ENCODE data around the gene RAB9B.
"Not testable (repeated sequence)": the region's sequence is repeated elsewhere in the genome, so short reads cannot be mapped to it uniquely, and the experiment has no call there.

The RAB9B gene

DNA sequence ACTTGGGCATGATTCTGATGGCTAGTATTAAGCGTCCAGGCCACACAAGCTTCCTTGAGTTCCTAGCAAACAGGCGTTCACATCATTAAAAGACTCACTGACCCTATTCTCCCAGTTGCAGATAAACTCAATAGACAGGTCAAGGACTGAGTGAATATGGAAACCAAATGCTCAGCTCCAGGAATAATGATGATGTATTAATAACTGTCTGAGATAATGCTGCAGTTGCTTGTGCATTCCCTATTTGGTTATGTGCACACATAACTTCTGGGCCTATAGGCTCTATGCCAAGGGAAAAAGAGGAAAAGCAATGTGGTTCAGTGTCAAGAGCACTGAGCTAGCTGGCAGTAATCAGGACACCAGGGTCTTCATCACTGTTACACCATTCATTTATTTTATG is 3.5 kb downstream of the RAB9B start:
- Mint-ChIP-seq H3K9me3 (no peaks in the 10 kb centered on the region), H3K27me3 (peaks cover 11% of the 10 kb centered on the region), H3K36me3 (ENCODE audit: low read depth) (no peaks in the 10 kb centered on the region), H3K27ac (no peak overlapping the region), H3K4me1 (ENCODE audit: low read depth) (peaks cover 10% of the 10 kb centered on the region), H3K4me3 (no peak overlapping the region)
- intact Hi-C loops (cut with micrococcal nuclease) = no loop called here

DNA sequence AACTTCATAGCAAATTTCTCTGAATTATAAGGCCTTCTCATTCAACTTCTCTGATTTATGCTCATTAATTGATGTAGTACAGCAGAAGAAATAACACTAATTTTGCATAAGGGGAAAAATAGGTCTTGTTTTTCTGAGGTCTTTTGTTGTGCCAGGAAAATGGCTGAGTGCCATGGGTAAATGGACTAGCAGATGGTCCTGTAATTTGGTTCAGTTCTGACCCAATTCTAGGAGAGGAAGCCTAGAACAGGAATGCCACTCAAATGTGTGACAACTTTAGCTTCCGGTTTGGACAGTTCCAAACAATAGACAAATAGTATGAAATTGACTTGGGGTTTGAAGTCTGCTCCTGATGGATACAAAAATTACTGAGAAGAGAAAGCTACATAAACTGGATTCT is 6.2 kb downstream of the RAB9B start:
- H3K27me3 Mint-ChIP-seq = no peaks in the 10 kb centered on the region
- H3K4me3 Mint-ChIP-seq = no peak overlapping the region
- intact Hi-C loops (cut with micrococcal nuclease) = no loop called here
- H3K4me1 Mint-ChIP-seq (ENCODE audit: low read depth) = no peaks in the 10 kb centered on the region
- H3K9me3 Mint-ChIP-seq = no peaks in the 10 kb centered on the region
- H3K27ac Mint-ChIP-seq = no peak overlapping the region
- H3K36me3 Mint-ChIP-seq (ENCODE audit: low read depth) = no peaks in the 10 kb centered on the region

DNA sequence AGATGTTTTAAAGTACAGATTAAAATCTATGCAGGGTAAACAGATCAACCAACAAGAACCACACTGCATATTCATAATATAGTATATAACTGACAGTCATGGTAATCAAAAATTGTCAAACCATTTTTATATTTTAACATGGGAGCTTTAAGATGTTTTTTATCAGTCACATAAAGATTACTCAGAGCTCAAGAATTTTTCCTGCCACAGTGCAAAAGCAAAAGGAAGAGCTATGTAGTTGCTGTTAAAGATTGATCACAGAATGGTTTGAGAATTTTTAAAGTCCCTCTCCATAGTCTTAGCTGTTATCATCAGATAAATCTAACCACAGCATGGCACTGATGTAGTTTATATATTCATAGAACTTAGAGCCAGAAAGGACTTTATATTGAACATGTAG is 8.5 kb downstream of the RAB9B start:
- Mint-ChIP-seq H3K27ac (no peak overlapping the region), H3K4me3 (no peak overlapping the region), H3K36me3 (ENCODE audit: low read depth) (no peaks in the 10 kb centered on the region), H3K4me1 (ENCODE audit: low read depth) (no peaks in the 10 kb centered on the region), H3K27me3 (no peaks in the 10 kb centered on the region), H3K9me3 (no peaks in the 10 kb centered on the region)
- intact Hi-C loops (cut with micrococcal nuclease) = no loop called here

DNA sequence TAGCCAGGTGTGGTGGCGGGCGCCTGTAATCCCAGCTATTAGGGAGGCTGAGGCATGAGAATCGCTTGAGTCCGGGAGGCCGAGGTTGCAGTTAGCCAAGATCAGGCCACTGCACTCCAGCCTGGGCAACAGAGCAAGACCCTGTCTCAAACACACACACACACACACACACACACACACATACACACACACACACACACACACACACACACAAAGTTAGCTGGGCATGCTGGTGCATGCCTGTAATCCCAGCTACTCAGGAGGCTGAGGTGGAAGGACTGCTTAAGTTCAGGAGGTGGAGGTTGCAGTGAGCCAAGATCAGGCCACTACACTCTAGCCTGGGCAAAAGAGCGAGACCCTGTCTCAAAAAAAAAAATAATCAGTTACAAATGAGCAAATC is 11.3 kb downstream of the RAB9B start:
- H3K27me3 Mint-ChIP-seq; H3K4me1 Mint-ChIP-seq (ENCODE audit: low read depth); intact Hi-C loops (cut with micrococcal nuclease); H3K4me3 Mint-ChIP-seq; H3K9me3 Mint-ChIP-seq; H3K27ac Mint-ChIP-seq; H3K36me3 Mint-ChIP-seq (ENCODE audit: low read depth): not testable (repeated sequence)

DNA sequence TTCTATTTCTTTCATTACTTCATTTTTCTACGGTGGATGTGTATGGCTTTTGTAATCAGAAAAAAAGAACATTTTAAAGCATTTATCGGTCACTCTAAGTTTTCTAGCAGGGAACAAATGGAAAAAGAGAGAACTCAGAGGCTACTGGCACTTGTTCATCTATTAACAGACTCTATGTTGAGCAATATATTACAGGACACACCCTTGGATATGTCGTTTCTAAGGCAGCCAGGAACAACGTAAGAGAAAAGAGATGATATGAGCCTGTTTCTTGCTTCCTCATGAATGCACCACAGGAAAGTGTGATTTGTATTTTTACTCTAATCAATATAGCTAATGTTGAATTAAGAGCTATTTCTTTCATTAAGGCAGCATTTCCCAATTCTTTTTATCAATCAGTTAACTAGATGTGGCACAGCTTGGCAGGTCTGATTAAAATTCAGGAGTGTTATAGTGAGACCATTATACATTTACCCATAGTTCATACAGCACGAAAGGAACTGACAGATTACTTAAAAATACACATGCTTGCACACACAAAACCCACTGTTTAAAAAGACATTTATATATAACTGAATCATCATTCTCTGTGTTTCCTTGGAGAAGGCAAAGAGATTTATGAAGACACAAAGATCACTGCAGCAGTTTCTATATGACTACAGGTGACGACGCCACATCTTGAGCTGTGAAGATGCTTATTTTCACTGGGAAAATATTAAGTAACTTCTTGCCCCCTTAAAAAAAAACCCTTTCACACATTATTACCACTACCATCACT is 13.0 kb downstream of the RAB9B start:
- Mint-ChIP-seq H3K27ac (no peak overlapping the region), H3K4me3 (no peak overlapping the region), H3K36me3 (ENCODE audit: low read depth) (no peaks in the 10 kb centered on the region), H3K27me3 (peaks cover 4% of the 10 kb centered on the region), H3K4me1 (ENCODE audit: low read depth) (no peaks in the 10 kb centered on the region), H3K9me3 (no peaks in the 10 kb centered on the region)
- intact Hi-C loops (cut with micrococcal nuclease) = loop anchor here (5.0 kb wide), 1 partner anchor 107 kb away; the partner anchor contains the start of gene TMEM31

DNA sequence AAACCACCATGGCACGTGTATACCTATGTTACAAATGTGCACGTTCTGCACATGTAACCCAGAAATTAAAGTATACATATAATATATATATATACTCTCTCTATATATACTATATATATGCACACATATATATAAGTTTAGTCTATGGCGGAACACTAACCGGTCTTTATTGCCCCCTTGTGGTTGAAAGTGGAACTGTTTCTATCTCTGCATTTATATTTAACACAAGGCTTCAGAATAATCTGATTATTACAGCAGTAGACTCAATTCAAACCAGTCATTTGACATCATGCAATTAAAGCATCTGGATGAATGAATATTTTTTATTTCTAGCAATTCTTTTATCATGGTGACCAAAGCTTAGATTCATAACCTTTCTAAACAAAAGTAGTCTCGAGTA is 14.6 kb downstream of the RAB9B start:
- H3K4me3 Mint-ChIP-seq = no peak overlapping the region
- peaks cover 4% of the 10 kb centered on the region for H3K27me3 Mint-ChIP-seq
- no peak overlapping the region for H3K27ac Mint-ChIP-seq
- H3K9me3 Mint-ChIP-seq = no peaks in the 10 kb centered on the region
- no peaks in the 10 kb centered on the region for H3K36me3 Mint-ChIP-seq (ENCODE audit: low read depth)
- intact Hi-C loops (cut with micrococcal nuclease) = loop anchor here (1.0 to 5.0 kb wide), 3 partner anchors 105 to 284 kb away; partner anchors contain the start of gene TMEM31
- no peaks in the 10 kb centered on the region for H3K4me1 Mint-ChIP-seq (ENCODE audit: low read depth)

DNA sequence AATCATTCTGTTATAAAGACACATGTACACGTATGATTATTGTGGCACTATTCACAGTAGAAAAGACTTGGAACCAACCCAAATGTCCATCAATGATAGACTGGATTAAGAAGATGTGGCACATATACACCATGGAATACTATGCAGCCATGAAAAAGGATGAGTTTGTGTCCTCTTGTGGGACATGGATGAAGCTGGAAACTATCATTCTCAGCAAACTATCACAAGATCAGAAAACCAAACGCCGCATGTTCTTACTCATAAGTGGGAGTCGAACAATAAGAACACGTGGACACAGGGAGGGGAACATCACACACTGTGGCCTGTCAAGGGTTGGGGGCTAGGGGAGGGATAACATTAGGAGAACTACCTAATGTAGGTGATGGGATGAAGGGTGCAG is 15.0 kb downstream of the RAB9B start:
- H3K4me1 Mint-ChIP-seq (ENCODE audit: low read depth); H3K36me3 Mint-ChIP-seq (ENCODE audit: low read depth); H3K27ac Mint-ChIP-seq; H3K4me3 Mint-ChIP-seq; H3K9me3 Mint-ChIP-seq; H3K27me3 Mint-ChIP-seq: not testable (repeated sequence)
- intact Hi-C loops (cut with micrococcal nuclease) = loop anchor here (1.0 to 5.0 kb wide), 3 partner anchors 105 to 284 kb away; partner anchors contain the start of gene TMEM31

DNA sequence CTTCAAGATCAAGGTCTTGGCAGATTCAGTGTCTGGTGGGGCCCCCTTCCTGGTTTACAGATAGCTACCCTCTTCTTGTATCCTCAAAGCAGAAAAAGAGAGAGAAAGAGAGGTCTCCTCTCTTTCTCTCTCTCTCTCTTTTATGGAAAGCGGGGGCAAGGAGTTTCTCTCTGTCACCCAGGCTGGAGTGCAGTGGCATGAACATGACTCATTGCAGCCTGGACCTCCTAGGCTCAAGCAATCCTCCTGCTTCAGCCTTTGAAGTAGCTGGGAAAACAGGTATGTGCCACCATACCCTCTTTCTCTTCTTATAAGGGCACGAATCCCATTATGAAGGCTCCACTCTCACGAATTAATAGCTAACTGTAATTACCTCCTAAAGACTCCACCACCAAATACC is 20.2 kb downstream of the RAB9B start:
- H3K27ac Mint-ChIP-seq = no peak overlapping the region
- H3K4me3 Mint-ChIP-seq = no peak overlapping the region
- H3K9me3 Mint-ChIP-seq = no peaks in the 10 kb centered on the region
- no peaks in the 10 kb centered on the region for H3K36me3 Mint-ChIP-seq (ENCODE audit: low read depth)
- H3K27me3 Mint-ChIP-seq = peaks cover 4% of the 10 kb centered on the region
- intact Hi-C loops (cut with micrococcal nuclease) = no loop called here
- peaks cover 6% of the 10 kb centered on the region for H3K4me1 Mint-ChIP-seq (ENCODE audit: low read depth)

DNA sequence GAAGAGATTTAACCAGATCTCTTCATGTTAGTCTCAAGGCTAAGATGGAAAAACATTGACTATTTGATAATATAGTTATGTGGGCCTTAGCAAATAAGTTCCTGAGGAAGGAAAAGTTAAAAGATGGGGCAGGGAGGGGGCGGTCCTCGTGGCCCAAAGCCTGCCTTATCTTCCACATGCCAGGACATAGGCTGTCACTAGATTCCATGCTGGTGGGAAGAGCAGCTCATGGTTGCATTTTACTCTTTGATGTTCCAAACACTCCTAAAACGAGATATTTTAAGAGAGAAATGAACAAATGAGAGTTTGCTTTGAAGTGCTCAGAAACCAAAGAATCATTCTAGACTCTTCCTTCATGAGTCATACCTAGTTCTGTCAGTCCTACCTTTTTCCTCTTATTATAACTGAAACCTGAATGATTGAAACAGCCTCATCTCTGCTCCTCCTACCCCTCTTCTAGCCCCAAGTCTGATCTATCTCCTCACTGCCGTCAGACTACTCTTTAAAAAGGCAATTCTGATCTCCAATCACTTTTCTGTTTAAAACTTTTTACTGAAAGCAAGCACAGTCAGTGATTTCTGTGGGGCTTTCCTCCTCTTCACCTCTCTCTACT is 25.1 kb downstream of the RAB9B start:
- Mint-ChIP-seq H3K4me3 (no peak overlapping the region), H3K9me3 (no peaks in the 10 kb centered on the region), H3K4me1 (ENCODE audit: low read depth) (peaks cover 11% of the 10 kb centered on the region), H3K27ac (no peak overlapping the region), H3K36me3 (ENCODE audit: low read depth) (no peaks in the 10 kb centered on the region), H3K27me3 (no peaks in the 10 kb centered on the region)
- intact Hi-C loops (cut with micrococcal nuclease) = no loop called here

DNA sequence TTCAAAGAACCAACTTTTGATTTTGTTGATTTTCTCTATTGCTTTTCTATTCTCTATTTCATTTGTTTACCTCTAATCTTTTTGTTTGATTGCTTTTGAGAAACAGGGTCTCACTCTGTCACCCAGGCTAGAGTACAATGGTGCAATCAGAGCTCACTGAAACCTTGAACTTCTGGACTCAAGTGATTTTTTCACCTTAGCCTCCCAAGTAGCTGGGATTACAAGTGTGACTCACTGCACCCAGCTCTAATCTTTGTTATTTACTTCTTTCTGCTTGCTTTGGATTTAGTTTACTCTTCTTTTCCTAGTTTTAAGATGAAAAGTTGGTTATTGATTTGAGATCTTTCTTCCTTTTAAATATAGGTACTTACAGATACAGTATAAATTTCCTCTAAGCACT is 26.2 kb downstream of the RAB9B start:
- Mint-ChIP-seq H3K27ac (no peak overlapping the region), H3K4me3 (no peak overlapping the region), H3K4me1 (ENCODE audit: low read depth) (peaks cover 8% of the 10 kb centered on the region), H3K9me3 (no peaks in the 10 kb centered on the region), H3K36me3 (ENCODE audit: low read depth) (no peaks in the 10 kb centered on the region), H3K27me3 (no peaks in the 10 kb centered on the region)
- intact Hi-C loops (cut with micrococcal nuclease) = no loop called here

DNA sequence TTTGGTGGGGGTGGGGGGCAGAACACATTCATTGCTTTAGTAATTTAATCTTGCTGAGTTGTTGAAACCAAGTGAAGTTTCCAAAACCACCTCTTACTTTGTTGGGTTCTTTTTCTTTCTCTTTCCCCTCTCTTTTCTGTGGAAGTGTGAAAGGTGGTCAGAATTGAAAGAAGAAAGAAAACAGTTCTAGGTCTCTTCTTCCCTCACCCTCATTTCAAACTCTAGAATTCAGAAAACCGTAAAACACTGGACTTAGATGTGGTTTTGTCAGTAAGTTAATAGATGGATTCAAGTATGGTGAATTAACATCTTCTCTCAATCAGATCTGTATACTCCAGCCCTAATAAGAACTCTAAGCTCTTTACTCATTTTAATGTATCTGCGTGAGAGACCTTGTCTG is 31.7 kb downstream of the RAB9B start:
- Mint-ChIP-seq H3K4me3 (no peak overlapping the region), H3K4me1 (ENCODE audit: low read depth) (peaks cover 5% of the 10 kb centered on the region), H3K9me3 (no peaks in the 10 kb centered on the region), H3K27ac (no peak overlapping the region), H3K27me3 (no peaks in the 10 kb centered on the region), H3K36me3 (ENCODE audit: low read depth) (no peaks in the 10 kb centered on the region)
- intact Hi-C loops (cut with micrococcal nuclease) = no loop called here

DNA sequence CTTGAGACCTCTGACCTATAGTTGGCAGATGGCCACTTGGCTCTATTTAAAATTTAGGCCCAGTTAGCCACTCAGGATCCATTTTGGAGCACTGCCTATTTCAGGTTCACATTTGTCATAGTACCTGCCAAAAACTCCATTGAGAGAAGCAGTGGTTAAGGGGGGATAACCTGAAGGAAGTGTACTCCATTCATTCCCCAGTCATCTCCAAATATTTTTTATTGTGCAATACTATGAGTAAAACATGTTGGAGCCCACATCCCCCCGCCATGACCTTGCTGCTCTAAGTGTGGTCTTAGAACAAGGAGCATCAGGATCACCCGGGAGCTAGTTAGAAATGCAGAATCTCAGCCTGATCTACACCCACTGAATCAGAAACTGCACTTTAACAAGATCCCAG is 34.4 kb downstream of the RAB9B start:
- Mint-ChIP-seq H3K27me3 (no peaks in the 10 kb centered on the region), H3K27ac (no peak overlapping the region), H3K36me3 (ENCODE audit: low read depth) (no peaks in the 10 kb centered on the region), H3K4me3 (no peak overlapping the region), H3K9me3 (no peaks in the 10 kb centered on the region), H3K4me1 (ENCODE audit: low read depth) (peaks cover 3% of the 10 kb centered on the region)
- intact Hi-C loops (cut with micrococcal nuclease) = no loop called here

DNA sequence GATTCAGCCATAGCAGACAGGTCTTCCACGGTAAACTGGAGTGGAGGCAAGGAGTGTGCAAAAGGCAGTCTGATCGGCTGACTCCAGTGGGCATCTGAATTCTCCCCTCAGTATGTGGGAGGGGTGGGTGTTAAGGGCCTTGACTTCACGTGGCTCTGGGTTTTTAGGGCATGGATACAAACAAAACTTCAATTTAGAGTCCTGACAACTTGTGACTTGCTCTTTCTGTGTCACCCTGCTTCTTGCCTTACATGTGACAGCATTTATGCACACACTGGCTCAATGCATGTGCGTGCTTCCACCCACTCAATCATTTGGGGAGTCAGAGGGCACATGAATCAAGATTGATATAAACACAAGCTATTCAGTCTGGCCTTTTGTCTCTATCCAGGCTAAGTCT is 37.9 kb downstream of the RAB9B start:
- Mint-ChIP-seq H3K27me3 (no peaks in the 10 kb centered on the region), H3K36me3 (ENCODE audit: low read depth) (no peaks in the 10 kb centered on the region), H3K9me3 (no peaks in the 10 kb centered on the region), H3K4me3 (no peak overlapping the region), H3K4me1 (ENCODE audit: low read depth) (peaks cover 9% of the 10 kb centered on the region), H3K27ac (no peak overlapping the region)
- intact Hi-C loops (cut with micrococcal nuclease) = no loop called here

DNA sequence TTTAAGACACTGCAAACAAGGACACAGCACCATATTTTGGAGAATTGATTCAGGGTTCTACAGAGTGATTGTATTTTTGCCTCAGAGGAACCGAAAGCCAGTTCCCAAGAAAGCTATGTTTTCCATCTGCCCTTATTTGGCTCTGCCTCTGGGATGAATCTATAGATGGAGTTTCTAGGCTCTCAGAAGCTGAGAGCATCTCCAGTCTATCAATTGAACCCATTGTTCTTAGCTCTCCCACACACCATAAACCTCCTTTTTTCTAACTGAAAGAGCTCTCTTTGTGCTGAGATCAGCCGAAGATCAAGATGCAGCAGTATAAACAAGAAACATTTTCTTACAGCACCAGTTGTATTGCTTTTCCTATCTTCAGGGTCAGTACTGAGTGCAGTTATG is 38.5 kb downstream of the RAB9B start:
- Mint-ChIP-seq H3K4me1 (ENCODE audit: low read depth) (peaks cover 15% of the 10 kb centered on the region), H3K4me3 (no peak overlapping the region), H3K9me3 (no peaks in the 10 kb centered on the region), H3K27ac (no peak overlapping the region), H3K36me3 (ENCODE audit: low read depth) (no peaks in the 10 kb centered on the region), H3K27me3 (no peaks in the 10 kb centered on the region)
- intact Hi-C loops (cut with micrococcal nuclease) = no loop called here

All from dendritic cell treated with granulocyte-macrophage colony-stimulating factor and Interleukin-4, amounts not matched to agents 40 ng/mL and 50 ng/mL, for 4 days (primary cell).